ENCODE data around the gene NTN4. TPM values are rescaled to one million over a fixed set of nuclear protein-coding genes. Genes with fewer than 3 reads are reported as not detected.
"Not testable (repeated sequence)": the region's sequence is repeated elsewhere in the genome, so short reads cannot be mapped to it uniquely, and the experiment has no call there.

The NTN4 gene
- total RNA-seq, 1 donor from 2014 or later: 336 TPM

DNA sequence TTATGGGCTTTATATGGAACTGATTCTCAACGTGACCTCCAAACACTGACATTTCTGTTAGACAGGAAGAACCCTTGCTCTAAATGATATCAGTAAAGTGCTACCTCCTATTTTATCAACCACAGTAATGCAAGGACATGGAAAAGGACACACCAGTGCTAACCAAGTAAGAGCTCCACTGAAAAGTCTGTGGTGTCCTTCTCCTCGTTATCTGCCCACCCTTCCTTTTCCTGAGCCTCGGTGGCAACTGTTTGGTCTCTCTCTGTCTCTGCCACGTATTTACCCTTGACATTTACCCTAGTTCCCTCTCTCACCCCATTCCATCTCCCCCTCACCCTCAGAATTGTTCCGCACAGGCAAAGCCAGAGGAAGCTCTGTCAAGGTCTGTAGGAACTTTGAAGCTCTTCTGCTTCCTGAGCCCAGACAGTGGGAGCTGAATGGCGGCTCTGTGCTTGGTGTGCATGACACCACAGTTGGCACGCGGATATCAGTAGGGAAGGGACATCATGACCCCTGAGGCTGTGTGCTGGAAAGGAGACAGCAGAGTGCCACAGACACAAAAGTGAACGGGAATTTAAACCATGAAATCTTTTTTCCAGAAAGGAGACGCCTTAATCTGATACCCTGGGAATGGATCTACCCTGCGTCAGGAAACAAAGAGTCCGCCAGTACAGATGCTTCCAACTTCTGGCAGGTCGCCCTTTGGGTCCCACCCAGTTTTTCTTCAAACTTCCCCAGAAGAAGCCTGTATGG lies 50.8 kb downstream of the NTN4 start:
- Mint-ChIP-seq H3K27me3 (ENCODE audit: low read depth) (no peaks in the 10 kb centered on the region), H3K4me3 (ENCODE audit: unreplicated experiment) (no peak overlapping the region), H3K4me1 (ENCODE audit: low read depth) (peaks cover 61% of the 10 kb centered on the region), H3K36me3 (ENCODE audit: low read depth) (peaks cover 19% of the 10 kb centered on the region), H3K9me3 (ENCODE audit: low read depth) (no peaks in the 10 kb centered on the region), H3K27ac (ENCODE audit: unreplicated experiment) (peak overlapping the region; percentile 60)
- TF ChIP-seq, protein P1, sequence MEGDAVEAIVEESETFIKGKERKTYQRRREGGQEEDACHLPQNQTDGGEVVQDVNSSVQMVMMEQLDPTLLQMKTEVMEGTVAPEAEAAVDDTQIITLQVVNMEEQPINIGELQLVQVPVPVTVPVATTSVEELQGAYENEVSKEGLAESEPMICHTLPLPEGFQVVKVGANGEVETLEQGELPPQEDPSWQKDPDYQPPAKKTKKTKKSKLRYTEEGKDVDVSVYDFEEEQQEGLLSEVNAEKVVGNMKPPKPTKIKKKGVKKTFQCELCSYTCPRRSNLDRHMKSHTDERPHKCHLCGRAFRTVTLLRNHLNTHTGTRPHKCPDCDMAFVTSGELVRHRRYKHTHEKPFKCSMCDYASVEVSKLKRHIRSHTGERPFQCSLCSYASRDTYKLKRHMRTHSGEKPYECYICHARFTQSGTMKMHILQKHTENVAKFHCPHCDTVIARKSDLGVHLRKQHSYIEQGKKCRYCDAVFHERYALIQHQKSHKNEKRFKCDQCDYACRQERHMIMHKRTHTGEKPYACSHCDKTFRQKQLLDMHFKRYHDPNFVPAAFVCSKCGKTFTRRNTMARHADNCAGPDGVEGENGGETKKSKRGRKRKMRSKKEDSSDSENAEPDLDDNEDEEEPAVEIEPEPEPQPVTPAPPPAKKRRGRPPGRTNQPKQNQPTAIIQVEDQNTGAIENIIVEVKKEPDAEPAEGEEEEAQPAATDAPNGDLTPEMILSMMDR (IDR thresholded peaks at IDR 0.05): no peak
- no peak for DNase-seq (ENCODE audit: low spot score)

DNA sequence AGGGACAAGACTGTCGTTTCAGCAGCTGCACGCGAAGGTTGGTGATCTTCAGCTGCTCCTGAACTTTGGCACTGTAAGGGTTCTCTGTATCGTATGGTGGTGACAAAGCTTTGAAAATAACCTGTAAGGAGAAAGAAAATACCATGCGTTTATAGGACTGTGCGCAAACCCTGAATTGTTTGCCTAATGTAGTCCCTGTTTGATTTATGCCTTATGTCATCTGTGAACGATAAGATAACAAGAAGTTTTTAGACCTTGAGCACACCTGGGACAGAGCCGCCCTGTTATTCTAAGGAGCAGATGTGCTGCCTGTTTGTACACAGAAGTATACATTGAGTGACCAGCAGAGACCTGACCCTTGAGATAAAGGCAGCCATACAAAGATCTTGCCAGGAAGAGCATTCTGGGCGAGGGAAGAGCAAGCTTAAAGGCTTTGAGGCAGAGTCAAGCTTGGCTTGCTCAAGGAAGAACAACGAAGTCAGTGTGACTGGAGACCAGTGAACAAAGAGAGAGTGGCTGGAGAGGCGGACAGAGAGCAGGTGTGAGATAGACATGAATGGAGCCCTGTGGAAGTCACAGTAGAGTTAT lies 52.4 kb downstream of the NTN4 start:
- no peak for DNase-seq (ENCODE audit: low spot score)
- Mint-ChIP-seq H3K27ac (ENCODE audit: unreplicated experiment) (peak overlapping the region; percentile 43), H3K9me3 (ENCODE audit: low read depth) (no peaks in the 10 kb centered on the region), H3K27me3 (ENCODE audit: low read depth) (no peaks in the 10 kb centered on the region), H3K4me3 (ENCODE audit: unreplicated experiment) (no peak overlapping the region), H3K4me1 (ENCODE audit: low read depth) (peaks cover 62% of the 10 kb centered on the region), H3K36me3 (ENCODE audit: low read depth) (peaks cover 17% of the 10 kb centered on the region)
- TF ChIP-seq, protein P1 (IDR thresholded peaks at IDR 0.05): no peak

DNA sequence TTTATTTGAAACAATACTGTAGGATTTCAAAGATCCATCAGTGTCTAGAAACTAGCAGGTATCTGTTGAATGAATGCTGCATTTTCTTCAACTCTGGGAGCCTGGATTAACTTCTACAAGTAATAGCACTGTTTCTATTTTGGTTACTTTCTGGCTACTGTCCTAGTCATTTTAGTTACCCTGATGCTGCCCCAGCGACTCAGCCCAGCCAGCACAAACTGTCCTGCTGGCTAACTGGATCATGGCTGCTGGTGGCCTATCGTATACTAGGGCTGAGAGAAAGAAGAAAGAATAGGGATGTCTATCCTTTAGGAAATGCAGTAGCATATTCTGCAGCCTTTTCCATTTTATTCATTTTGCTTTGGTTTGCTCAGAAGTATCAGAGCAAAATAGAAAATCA lies 53.9 kb downstream of the NTN4 start:
- Mint-ChIP-seq H3K4me1 (ENCODE audit: low read depth) (peaks cover 64% of the 10 kb centered on the region), H3K27ac (ENCODE audit: unreplicated experiment) (no peak overlapping the region), H3K36me3 (ENCODE audit: low read depth) (peaks cover 21% of the 10 kb centered on the region), H3K4me3 (ENCODE audit: unreplicated experiment) (no peak overlapping the region), H3K27me3 (ENCODE audit: low read depth) (no peaks in the 10 kb centered on the region), H3K9me3 (ENCODE audit: low read depth) (no peaks in the 10 kb centered on the region)
- TF ChIP-seq, protein P1 (IDR thresholded peaks at IDR 0.05): no peak
- DNase-seq (ENCODE audit: low spot score): no peak

DNA sequence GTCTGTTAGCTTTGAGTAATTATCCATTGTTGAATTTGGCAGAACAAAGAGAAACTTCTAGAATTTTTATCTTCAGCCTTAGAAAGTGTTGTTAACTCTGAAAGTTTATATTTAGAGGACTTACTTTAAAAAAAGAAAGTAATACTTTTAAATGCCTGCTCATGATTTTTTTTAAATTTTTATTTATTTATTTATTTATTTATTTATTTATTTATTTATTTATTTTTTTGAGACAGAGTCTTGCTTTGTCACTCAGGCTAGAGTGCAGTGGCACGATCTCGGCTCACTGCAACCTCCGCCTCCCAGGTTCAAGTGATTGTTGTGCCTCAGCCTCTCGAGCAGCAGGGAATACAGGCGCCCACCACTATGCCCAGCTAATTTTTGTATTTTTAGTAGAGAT lies 54.8 kb downstream of the NTN4 start:
- not testable (repeated sequence) for H3K9me3 Mint-ChIP-seq (ENCODE audit: low read depth); H3K27me3 Mint-ChIP-seq (ENCODE audit: low read depth); H3K4me3 Mint-ChIP-seq (ENCODE audit: unreplicated experiment); H3K27ac Mint-ChIP-seq (ENCODE audit: unreplicated experiment); DNase-seq (ENCODE audit: low spot score)
- peaks cover 24% of the 10 kb centered on the region for H3K36me3 Mint-ChIP-seq (ENCODE audit: low read depth)
- H3K4me1 Mint-ChIP-seq (ENCODE audit: low read depth): peaks cover 61% of the 10 kb centered on the region

DNA sequence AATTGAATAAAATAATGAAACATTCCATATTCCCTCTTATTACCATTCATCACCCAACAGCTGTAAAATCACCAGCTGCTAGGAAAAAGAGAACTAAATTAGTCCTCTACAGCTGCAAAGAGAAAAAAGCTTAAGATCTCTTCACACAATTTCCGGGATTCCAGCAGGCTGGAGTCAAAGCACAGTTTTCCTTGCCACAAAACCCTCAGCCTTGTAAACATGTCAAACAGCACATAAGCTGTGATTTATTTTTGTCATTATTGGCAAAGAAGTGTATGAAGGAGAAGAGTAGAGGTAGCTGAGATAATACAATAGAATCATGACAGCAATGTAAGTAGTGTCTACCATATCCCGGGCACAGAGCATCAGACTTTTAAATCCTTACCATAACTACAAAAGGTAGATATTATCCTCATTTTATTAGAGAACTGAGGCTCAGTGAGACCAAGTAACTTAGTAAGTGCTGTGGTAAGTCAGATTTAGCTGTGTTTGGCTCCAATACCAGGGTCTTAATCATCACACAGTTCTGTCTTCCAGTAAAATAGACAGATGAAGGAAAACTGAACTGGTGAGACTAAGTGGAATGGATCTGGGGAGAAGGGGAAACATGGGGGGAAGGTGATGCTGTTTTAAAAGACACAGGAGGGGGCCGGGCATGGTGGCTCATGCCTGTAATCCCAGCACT lies 57.3 kb downstream of the NTN4 start:
- DNase-seq (ENCODE audit: low spot score): no peak
- no peaks in the 10 kb centered on the region for H3K9me3 Mint-ChIP-seq (ENCODE audit: low read depth)
- no peak overlapping the region for H3K4me3 Mint-ChIP-seq (ENCODE audit: unreplicated experiment)
- H3K27me3 Mint-ChIP-seq (ENCODE audit: low read depth): no peaks in the 10 kb centered on the region
- TF ChIP-seq, protein P1 (IDR thresholded peaks at IDR 0.05): no peak
- peak overlapping the region; percentile 88 for H3K27ac Mint-ChIP-seq (ENCODE audit: unreplicated experiment)
- peaks cover 31% of the 10 kb centered on the region for H3K36me3 Mint-ChIP-seq (ENCODE audit: low read depth)
- peaks cover 46% of the 10 kb centered on the region for H3K4me1 Mint-ChIP-seq (ENCODE audit: low read depth)
